NCI-H748 (cell line): ENCODE data around the gene ALDH5A1.

Source experiments
- DNase-seq: peaks from one replicate; lab custom pipeline; 2025; ENCODE audit not compliant: unreplicated experiment; lab: John Stamatoyannopoulos, UW

ALDH5A1 gene

DNA sequence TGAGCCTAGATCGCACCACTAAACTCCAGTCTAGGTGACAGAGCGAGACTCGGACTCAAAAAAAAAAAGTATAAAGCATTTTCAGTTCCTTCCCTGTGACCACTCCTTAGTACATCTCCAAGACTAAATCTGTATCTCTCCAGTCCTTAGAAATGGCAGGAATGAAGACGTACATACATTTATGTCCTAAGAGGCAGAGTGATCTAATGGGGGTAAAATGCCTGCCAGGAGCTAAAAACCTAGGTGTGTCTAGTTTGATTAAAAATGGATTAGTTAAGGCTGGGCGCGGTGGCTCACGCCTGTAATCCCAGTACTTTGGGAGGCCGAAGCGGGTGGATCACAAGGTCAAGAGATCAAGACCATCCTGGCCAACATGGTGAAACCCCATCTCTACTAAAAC, 70.4 kb downstream of the ALDH5A1 start:
- DNase-seq = no peak

DNA sequence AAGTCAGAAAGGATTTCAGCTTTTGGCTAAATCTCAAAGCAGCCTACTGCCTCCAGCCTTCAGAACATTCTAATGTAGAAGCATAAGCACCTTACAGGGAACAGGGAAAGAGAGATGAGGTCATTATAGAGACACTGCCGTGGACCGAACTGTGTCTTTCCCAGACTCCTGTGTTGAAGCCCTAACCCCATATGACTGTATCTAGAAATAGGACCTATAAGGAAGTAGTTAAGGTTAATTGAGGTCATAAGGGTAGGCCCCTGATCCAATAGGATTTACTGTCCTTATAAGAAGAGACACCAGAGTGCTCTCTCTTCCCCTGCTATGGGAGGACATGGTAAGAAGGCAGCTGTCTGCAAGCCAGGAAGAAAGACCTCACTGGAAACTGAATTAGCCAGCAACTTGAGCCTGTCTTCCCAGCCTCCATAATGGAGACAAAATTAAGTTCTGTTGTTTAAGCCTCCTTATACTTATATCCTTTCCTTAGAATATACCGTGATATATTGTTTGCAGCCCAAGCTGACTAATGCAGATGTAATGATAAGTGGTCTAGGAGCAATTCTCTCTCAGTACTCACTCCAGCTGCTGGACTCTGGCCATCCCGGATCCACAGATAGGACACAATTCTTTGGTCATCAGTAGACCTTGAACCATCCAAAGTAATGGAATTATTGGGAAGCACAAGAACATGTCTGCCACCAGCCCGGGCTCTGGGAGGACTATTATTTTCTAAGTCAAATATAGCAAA, 71.4 kb downstream of the ALDH5A1 start:
- DNase-seq = no peak

GRCh38 chr6:24568683-24569082, 73.9 kb downstream of the ALDH5A1 start:
- peak; percentile 26 for DNase-seq

DNA sequence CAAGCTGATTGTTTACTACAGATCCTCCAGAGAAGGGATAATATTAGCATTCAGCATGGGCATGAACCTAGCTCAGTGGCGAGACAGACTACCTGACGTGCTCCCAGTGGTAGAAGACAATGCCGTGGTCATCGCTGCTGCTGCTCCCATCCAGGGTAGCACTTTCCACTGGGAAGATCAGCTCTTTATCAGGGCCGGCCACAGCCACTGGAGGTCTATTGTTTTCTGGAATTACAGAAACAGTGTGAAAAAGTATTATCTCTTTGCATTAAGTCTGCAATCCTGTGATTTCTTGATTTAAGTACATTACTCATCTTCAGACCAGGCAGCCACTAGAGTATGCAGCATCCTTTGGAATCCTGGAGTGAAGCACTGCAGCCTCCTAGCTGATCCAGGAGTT, 75.0 kb downstream of the ALDH5A1 start:
- DNase-seq = no peak

- no peak for DNase-seq
These were observed 76.6 kb downstream of the ALDH5A1 start for GRCh38 chr6:24571361-24571760.

DNA sequence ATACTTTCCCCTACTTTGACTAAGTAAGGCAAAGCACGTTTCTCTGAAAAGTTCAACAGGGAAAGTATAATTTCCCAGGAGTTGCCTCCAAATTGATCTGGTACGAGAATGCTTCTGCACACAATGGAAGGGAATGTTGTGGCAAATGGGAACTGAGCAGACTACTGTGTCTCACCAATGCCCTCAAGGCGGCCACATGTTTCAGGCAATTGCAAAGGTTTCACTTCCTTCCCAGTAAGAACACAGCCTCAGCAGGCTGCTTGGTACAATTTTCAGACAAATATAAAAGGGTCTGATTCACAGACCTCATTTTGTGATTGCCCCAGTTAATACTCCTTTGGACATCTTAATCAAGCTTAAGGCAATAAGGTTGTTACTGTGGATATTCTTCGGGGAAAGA, 80.0 kb downstream of the ALDH5A1 start:
- no peak for DNase-seq

DNA sequence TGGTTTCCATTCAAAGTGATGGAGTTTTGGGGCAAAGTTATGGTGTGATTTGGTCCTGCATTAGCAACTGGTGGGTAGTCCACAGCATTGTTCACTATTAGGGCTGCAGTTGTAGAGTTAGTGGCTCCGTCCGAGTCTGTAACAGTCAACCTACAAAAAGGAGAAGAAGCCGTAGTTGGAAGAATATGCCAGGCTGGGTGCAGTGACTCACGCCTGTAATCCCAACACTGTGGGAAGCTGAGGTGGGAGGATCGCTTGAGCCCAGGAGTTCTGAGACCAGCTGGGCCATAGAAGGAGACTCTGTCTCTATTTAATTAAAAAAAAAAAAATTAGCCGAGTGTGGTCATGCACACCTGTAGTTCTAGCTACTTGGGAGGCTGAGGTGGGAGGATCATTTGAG, 81.7 kb downstream of the ALDH5A1 start:
- DNase-seq = no peak

DNA sequence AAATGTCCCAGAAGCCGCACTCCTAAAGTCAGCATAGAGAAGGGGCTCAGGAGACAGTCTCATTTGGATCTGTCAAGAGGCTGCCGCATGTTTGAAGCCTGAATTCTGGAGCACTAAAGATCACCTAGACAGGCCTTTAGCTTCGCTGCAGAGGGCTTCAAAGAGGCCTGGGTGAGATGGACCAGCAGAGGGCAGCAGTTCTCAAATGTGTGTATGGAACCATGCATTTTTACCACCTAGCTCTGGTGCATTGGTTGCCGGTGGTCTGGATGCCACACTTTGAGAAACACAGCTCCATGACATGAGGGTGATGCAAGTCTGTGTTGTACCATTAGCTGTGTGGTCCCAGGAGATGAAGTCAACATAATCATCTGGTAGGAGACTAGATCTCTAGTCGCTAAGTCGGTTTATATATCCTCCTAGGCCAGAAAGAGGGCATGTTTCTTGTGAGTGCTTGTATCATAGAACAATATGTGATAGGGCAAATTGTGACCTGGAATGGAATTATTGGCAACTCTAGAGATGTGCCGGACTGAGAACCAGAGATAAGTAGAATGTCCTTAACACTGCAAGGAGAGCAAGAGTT, 86.4 kb downstream of the ALDH5A1 start:
- peak; percentile 80 for DNase-seq

GRCh38 chr6:24583463-24584381, 89.0 kb downstream of the ALDH5A1 start:
- DNase-seq = peak; percentile 100

DNA sequence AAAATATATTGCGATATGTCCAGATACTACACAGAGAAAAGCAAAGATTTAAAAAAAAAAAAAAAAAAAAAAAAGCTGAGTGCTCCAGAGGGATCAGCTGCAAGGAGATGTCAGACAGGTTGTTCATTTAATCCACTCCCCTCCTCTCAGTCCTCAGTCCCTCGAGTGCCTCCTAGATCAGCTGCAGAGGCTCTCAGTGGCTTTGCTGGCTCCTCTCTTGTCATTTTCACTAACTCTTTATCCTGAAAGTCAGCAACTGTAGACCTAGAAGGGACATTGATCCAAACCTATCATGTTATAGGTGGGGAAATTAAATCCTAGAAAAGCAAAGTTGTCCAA, 89.6 kb downstream of the ALDH5A1 start:
- DNase-seq = peak; percentile 93
